HepG2 (cell line): ENCODE results near the gene SIRT5. TPM values are rescaled to one million over a fixed set of nuclear protein-coding genes. Genes with fewer than 3 reads are reported as not detected.

ENCODE experiments used
- BRCA1 ChIP-seq: sonication (generic); formaldehyde crosslinking; IDR thresholded peaks from 2 replicates; pipeline ENCODE4 v1.4.0; 2020; ENCODE audit warnings: missing genetic modification reagents
- ELF3 ChIP-seq: IDR thresholded peaks from 2 replicates; pipeline ENCODE4 v1.6.1; 2016; ENCODE audit warnings: missing genetic modification reagents, missing compliant biosample characterization
- IRX3 ChIP-seq: sonication (generic); formaldehyde crosslinking; IDR thresholded peaks from 2 replicates; pipeline ENCODE4 v1.8.1; 2023; ENCODE audit warnings: mild to moderate bottlenecking, low read depth, missing genetic modification reagents, borderline replicate concordance
- JARID2 ChIP-seq: sonication (generic); formaldehyde crosslinking; IDR thresholded peaks from 2 replicates; pipeline ENCODE4 v1.8.1; 2023; ENCODE audit warnings: missing genetic modification reagents, inconsistent platforms; ENCODE audit not compliant: insufficient replicate concordance
- KDM2A ChIP-seq: sonication (generic); formaldehyde crosslinking; IDR thresholded peaks from 2 replicates; pipeline ENCODE4 v1.4.0; 2020; ENCODE audit warnings: low read depth, missing genetic modification reagents, borderline replicate concordance
- MED8 ChIP-seq: sonication (generic); formaldehyde crosslinking; IDR thresholded peaks from 2 replicates; pipeline ENCODE4 v1.8.1; 2023; ENCODE audit warnings: mild to moderate bottlenecking, missing genetic modification reagents; ENCODE audit not compliant: insufficient replicate concordance
- MEF2D ChIP-seq: sonication (generic); formaldehyde crosslinking; IDR thresholded peaks from 2 replicates; pipeline ENCODE4 v1.5.1; 2020; ENCODE audit warnings: mild to moderate bottlenecking, missing genetic modification reagents
- MTF2 ChIP-seq: sonication (generic); formaldehyde crosslinking; IDR thresholded peaks from 2 replicates; pipeline ENCODE4 v1.5.0; 2020; ENCODE audit warnings: missing genetic modification reagents, borderline replicate concordance
- MXI1 ChIP-seq: IDR thresholded peaks from 3 replicates; pipeline ENCODE4 v1.6.1; 2012; ENCODE audit warnings: low read depth, low read length, inconsistent platforms, borderline replicate concordance
- NFRKB ChIP-seq: fragments of 450-650 bp; IDR thresholded peaks from 2 replicates; pipeline ENCODE4 v1.6.1; 2017
- RCOR2 ChIP-seq: IDR thresholded peaks from 2 replicates; pipeline ENCODE4 v1.6.1; 2016; ENCODE audit warnings: missing biosample characterization, missing genetic modification reagents
- SIN3A ChIP-seq: IDR thresholded peaks from 2 replicates; pipeline ENCODE4 v1.6.1; 2011; ENCODE audit warnings: low read depth, mild to moderate bottlenecking, control low read depth, low read length, borderline replicate concordance
- SMAD3 ChIP-seq: sonication (generic); formaldehyde crosslinking; IDR thresholded peaks from 2 replicates; pipeline ENCODE4 v1.4.0; 2020; ENCODE audit warnings: missing genetic modification reagents
- SNAPC2 ChIP-seq: sonication (generic); formaldehyde crosslinking; IDR thresholded peaks from 2 replicates; pipeline ENCODE4 v1.8.1; 2022; ENCODE audit warnings: mild to moderate bottlenecking, missing genetic modification reagents
- SOX6 ChIP-seq, 2 experiments: fragments of 450-650 bp in 1 of 2; sonication (generic) in 1 of 2; formaldehyde crosslinking in 1 of 2; IDR thresholded peaks; 2 replicates each; pipeline versions ENCODE4 v1.4.0 to v1.6.1; 2017 to 2020; ENCODE audit warnings: antibody characterized with exemption in 1 of 2, mild to moderate bottlenecking in 1 of 2, missing genetic modification reagents in 1 of 2
- SRY ChIP-seq: sonication (generic); formaldehyde crosslinking; IDR thresholded peaks from 2 replicates; pipeline ENCODE4 v1.8.0; 2022; ENCODE audit warnings: mild to moderate bottlenecking, missing genetic modification reagents
- ZBTB10 ChIP-seq: sonication (generic); formaldehyde crosslinking; IDR thresholded peaks from 2 replicates; pipeline ENCODE4 v1.4.0; 2020; ENCODE audit warnings: missing genetic modification reagents, borderline replicate concordance
- ZBTB33 ChIP-seq: sonication (generic); formaldehyde crosslinking; IDR thresholded peaks from 2 replicates; pipeline ENCODE4 v1.4.0; 2020; ENCODE audit warnings: missing genetic modification reagents
- ZKSCAN8 ChIP-seq: IDR thresholded peaks from 2 replicates; pipeline ENCODE4 v1.6.1; 2016; ENCODE audit warnings: borderline replicate concordance, missing genetic modification reagents, missing compliant biosample characterization
- ZNF317 ChIP-seq: sonication (generic); formaldehyde crosslinking; IDR thresholded peaks from 2 replicates; pipeline ENCODE4 v1.5.0; 2020; ENCODE audit warnings: mild to moderate bottlenecking, missing genetic modification reagents
- ZNF703 ChIP-seq: sonication (generic); formaldehyde crosslinking; IDR thresholded peaks from 2 replicates; pipeline ENCODE4 v1.5.1; 2020; ENCODE audit warnings: missing genetic modification reagents, mild to moderate bottlenecking, moderate library complexity, borderline replicate concordance
- ZSCAN21 ChIP-seq: sonication (generic); formaldehyde crosslinking; IDR thresholded peaks from 2 replicates; pipeline ENCODE4 v1.8.0; 2022; ENCODE audit warnings: mild to moderate bottlenecking, missing genetic modification reagents, moderate library complexity, borderline replicate concordance
- polyA plus RNA-seq, 8 experiments: library from polyadenylated mRNA; depleted of rRNA in 3 of 8; stranded (reverse) in 7 of 8; unstranded in 1 of 8; fragments of >200 nt; fragmentation: Illumina TruSeq in 4 of 8; extraction: Trizol in 4 of 8; gene quantifications; 2 replicates each; pipeline versions ENCODE4 v1.2.1 to v1.2.3, GENCODE V29; 2011 to 2016; ENCODE audit warnings: low read depth in 4 of 8, missing spikeins in 1 of 8, mixed read lengths in 1 of 8; ENCODE audit not compliant: insufficient read depth in 1 of 8
- total RNA-seq, 5 experiments: library from RNA; depleted of rRNA; stranded (reverse); fragments of >200 nt; fragmentation: Illumina TruSeq; extraction: Trizol; gene quantifications; 2 replicates each; pipeline ENCODE4 v1.2.3, GENCODE V29; 2016; ENCODE audit warnings: low read depth in 1 of 5
- TF ChIP-seq, protein P1 (sequence below): sonication (generic); formaldehyde crosslinking; IDR thresholded peaks from 2 replicates; pipeline ENCODE4 v1.8.1; 2023; ENCODE audit warnings: mild to moderate bottlenecking, missing genetic modification reagents, borderline replicate concordance
- TF ChIP-seq, protein P2 (sequence below): sonication (generic); formaldehyde crosslinking; IDR thresholded peaks from 2 replicates; pipeline ENCODE4 v1.5.0; 2020; ENCODE audit warnings: mild to moderate bottlenecking, low read depth, missing genetic modification reagents, borderline replicate concordance

The SIRT5 gene
- total and polyA plus RNA-seq, 2 of the 13 experiments (the other 11 are each of a cell fraction or from before 2014, with no cell fraction given) = 14.1 to 16.6 TPM

- 0 out of 2 replicates have a peak, but pooled peaks have one; percentile 77 for TF ChIP-seq ZBTB10 (CRISPR knock-in tag)
- TF ChIP-seq MXI1 = peak; percentile 2; the same call in 1 of the 3 replicates
- TF ChIP-seq, protein P1, sequence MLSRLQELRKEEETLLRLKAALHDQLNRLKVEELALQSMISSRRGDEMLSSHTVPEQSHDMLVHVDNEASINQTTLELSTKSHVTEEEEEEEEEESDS (CRISPR knock-in tag) = peak; percentile 74; the same call in 1 of the 2 replicates
- TF ChIP-seq SIN3A = peak; percentile 45; the same call in 1 of the 2 replicates
- TF ChIP-seq ZNF317 (CRISPR knock-in tag) = no peak; the same call in 1 of the 2 replicates
- TF ChIP-seq, protein P2, sequence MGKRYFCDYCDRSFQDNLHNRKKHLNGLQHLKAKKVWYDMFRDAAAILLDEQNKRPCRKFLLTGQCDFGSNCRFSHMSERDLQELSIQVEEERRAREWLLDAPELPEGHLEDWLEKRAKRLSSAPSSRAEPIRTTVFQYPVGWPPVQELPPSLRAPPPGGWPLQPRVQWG = no peak
- no peak for TF ChIP-seq SOX6 (IDR thresholded peaks at IDR 0.05)
- TF ChIP-seq SOX6 (CRISPR knock-in tag; IDR thresholded peaks at IDR 0.05) = peak; percentile 86
- peak; percentile 3 for TF ChIP-seq ZBTB33 (CRISPR knock-in tag)
- peak; percentile 89 for TF ChIP-seq JARID2 (CRISPR knock-in tag)
- 0 out of 2 replicates have a peak, but pooled peaks have one; percentile 27 for TF ChIP-seq BRCA1 (CRISPR knock-in tag)
- TF ChIP-seq ELF3 = peak; percentile 82
- no peak for TF ChIP-seq NFRKB
- peak; percentile 88 for TF ChIP-seq KDM2A (CRISPR knock-in tag)
- TF ChIP-seq RCOR2 (CRISPR knock-in tag) = peak; percentile 55; the same call in 1 of the 2 replicates
- peak; percentile 68; the same call in 1 of the 2 replicates for TF ChIP-seq IRX3 (CRISPR knock-in tag)
- peak; percentile 82 for TF ChIP-seq SRY (CRISPR knock-in tag)
- TF ChIP-seq SNAPC2 (CRISPR knock-in tag) = peak; percentile 92
- peak; percentile 81; the same call in 1 of the 2 replicates for TF ChIP-seq SMAD3
- TF ChIP-seq MTF2 (CRISPR knock-in tag) = no peak
- TF ChIP-seq ZKSCAN8 = peak; percentile 78; the same call in 1 of the 2 replicates
- peak; percentile 74 for TF ChIP-seq ZSCAN21 (CRISPR knock-in tag)
- TF ChIP-seq MED8 = peak; percentile 89
- TF ChIP-seq MEF2D (CRISPR knock-in tag) = no peak; the same call in 1 of the 2 replicates
- no peak for TF ChIP-seq ZNF703 (CRISPR knock-in tag)
These were observed at the start of gene SIRT5 (continued) for GRCh38 chr6:13574571-13575376.
